Central memory CD8-positive, alpha-beta T cell (primary cell): ENCODE measurements around the gene ARFIP2.

ENCODE experiments used
- ATAC-seq: fragments of 150-1000 bp; cut with Tn5 transposase; replicated peaks from 2 replicates; pipeline ENCODE4 v1.10.0; 2022; ENCODE audit warnings: mild to moderate bottlenecking, moderate FRiP score, moderate number of reproducible peaks; ENCODE audit not compliant: poor library complexity, severe bottlenecking; ENCODE audit errors: extremely low read depth
- DNase-seq, 2 donors: peaks; one replicate each; pipeline ENCODE4 v3.0.0; 2021; ENCODE audit warnings: low spot score in 2 of 2
- H3K27ac Mint-ChIP-seq: one replicate; pipeline ENCODE4 v1.8.0; 2022; ENCODE audit warnings: low read depth, mild to moderate bottlenecking, moderate library complexity, mixed read lengths
- H3K27me3 Mint-ChIP-seq: one replicate; pipeline ENCODE4 v1.8.0; 2022; ENCODE audit warnings: mixed read lengths
- H3K36me3 Mint-ChIP-seq: one replicate; pipeline ENCODE4 v1.8.0; 2022; ENCODE audit warnings: mild to moderate bottlenecking, moderate library complexity, mixed read lengths; ENCODE audit not compliant: insufficient read depth
- H3K4me1 Mint-ChIP-seq: one replicate; pipeline ENCODE4 v1.8.0; 2022; ENCODE audit warnings: mixed read lengths
- H3K4me3 Mint-ChIP-seq: one replicate; pipeline ENCODE4 v1.8.0; 2022; ENCODE audit warnings: mild to moderate bottlenecking, moderate library complexity, mixed read lengths
- H3K9me3 Mint-ChIP-seq: one replicate; pipeline ENCODE4 v1.8.0; 2022; ENCODE audit warnings: mixed read lengths

The ARFIP2 gene

DNA sequence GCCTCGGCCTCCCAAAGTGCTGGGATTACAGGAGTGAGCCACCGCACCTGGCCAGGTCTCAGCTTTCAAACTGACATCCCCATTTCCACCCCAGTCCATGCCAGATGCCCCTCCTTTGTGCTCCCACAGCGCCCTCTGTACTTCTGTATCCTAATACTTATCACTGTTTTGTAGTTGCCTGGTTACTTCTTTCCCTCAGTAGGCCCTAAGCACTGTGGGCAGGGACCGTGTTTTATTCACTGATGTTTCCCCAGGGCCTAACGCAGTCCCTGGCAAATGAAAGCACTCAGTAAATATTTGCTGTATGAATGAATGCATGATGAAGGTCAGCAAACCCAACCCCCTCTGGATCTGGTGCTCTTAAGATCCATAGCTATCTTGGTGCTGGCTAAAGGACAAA is 5.2 kb downstream of the ARFIP2 start:
- H3K4me3 Mint-ChIP-seq, result no peak overlapping the region

DNA sequence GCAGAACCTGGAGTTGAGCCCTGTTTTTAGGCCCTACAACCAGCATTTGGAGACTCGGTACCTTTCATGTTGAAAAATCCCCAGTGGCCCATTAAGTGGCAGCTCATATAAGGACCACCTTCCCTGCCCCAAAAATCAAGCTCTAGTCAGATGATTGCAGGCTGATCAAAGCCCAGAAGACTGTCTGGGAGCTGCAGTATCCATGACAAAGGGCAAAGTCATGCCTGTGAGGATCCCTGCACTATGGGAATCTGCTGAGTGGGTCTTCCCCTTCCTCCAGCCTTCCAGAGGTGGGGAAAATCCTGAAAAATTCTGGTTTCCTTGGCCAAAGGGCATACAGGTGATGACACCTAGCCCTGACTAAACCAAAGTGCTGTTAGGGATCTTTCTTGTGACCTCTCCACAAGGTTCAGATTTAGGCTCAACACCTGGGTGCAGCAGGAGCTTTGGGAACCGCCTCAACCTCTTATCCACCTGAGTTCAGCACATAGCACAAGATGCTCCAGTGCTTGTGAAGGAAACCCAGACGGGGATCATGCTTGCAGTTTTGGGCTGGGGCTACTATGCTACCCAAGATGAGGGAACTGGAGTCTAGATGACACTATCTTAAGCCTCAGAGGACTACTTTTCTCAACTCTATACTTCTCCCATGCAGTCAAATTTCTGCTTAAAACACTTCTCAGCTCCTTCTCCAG is 6.2 kb downstream of the ARFIP2 start:
- no peaks in the 10 kb centered on the region for H3K9me3 Mint-ChIP-seq
- DNase-seq (no peak), ATAC-seq (no peak)
- peaks cover 23% of the 10 kb centered on the region for H3K36me3 Mint-ChIP-seq
- peak overlapping the region; percentile 85 for H3K4me3 Mint-ChIP-seq
- no peaks in the 10 kb centered on the region for H3K27me3 Mint-ChIP-seq
- peaks cover 30% of the 10 kb centered on the region for H3K4me1 Mint-ChIP-seq
- H3K27ac Mint-ChIP-seq, result peak overlapping the region; percentile 3

More for the DNA sequence above, 5.2 kb downstream of the ARFIP2 start:
- no peaks in the 10 kb centered on the region for H3K9me3 Mint-ChIP-seq
- ATAC-seq (no peak), DNase-seq (no peak)
- H3K4me1 Mint-ChIP-seq, result peaks cover 40% of the 10 kb centered on the region
- no peaks in the 10 kb centered on the region for H3K27me3 Mint-ChIP-seq
- H3K27ac Mint-ChIP-seq, result no peak overlapping the region
- H3K36me3 Mint-ChIP-seq, result peaks cover 25% of the 10 kb centered on the region

DNA sequence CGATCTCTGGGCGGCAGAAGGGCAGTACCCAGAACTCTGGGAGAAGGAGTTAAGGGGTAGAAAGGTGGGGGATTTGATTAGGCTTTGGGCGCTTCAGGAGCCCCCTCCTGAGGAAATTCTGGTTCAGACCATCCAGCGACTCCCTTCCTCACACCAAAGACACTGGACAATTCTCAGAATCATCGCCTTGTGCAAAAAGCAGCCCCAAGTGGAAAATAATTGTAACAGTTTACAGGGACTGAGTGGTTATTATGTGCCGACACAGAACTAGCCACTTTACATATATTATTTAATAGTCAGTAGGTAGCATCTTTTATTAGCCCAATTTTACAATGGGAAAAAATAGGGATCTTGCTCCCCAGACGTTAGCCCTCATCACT is 6.7 kb downstream of the ARFIP2 start:
- Mint-ChIP-seq H3K27ac (peak overlapping the region; percentile 77), H3K9me3 (no peaks in the 10 kb centered on the region), H3K4me3 (peak overlapping the region; percentile 85), H3K27me3 (no peaks in the 10 kb centered on the region), H3K36me3 (peaks cover 23% of the 10 kb centered on the region), H3K4me1 (peaks cover 25% of the 10 kb centered on the region)
- ATAC-seq (no peak), DNase-seq (no peak)

DNA sequence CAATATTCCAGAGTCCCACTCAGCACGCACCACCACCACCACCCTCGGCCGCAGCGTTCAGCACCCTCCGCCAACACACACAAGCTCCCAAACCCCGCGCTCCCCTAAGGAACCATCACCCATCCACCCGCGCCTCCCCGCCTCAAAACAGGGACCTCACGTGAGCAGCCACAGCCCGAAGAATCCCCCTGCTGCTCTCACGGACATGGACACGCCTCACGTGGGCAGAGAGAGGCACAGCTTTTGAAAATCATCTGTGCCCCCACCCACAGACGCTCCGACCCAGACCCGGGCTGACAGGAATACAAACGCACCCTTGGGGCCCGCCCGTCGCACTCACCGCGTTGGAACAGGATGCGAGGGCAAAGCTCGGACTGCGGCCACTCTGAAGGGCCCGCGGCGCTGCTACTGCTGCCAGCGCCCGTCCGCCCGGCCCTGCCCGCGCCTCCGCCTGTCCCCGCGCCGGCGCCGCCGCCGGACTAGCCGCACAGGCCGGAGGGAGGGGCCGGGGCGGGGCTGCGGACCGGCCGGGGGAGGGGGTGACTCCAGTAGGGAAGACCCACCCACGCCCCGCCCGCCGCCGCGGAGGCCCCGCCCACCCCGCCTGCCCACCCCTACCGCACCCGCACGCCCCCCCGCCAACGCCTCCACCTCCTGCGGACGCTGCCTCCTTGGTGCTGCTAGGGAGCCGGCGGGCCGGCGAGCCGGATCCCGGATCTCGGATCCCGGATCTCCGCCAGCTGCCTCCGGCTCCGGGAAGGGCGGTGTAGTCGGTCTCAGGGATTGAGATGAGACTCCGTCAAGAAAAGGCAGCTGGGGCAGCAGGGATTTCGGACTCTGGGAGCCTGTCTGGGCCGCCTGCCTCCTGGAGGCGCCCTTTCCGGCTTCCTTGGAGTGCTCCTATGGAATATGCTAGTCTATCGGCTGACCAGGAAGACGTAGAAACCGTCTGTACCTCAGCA is 7.4 kb downstream of the ARFIP2 start, which contains the start of gene TRIM3:
Gene TRIM3, minus strand, starts transcription at position 491 of the 962 bp plus-strand sequence. CDS start 8,246 bp downstream, outside the sequence.
- H3K9me3 Mint-ChIP-seq, result no peaks in the 10 kb centered on the region
- ATAC-seq, result peak; percentile 63
- H3K27ac Mint-ChIP-seq, result peak within 1 kb of the TSS; percentile 77
- peak; percentile 21 to 23 for DNase-seq
- H3K36me3 Mint-ChIP-seq, result peaks cover 21% of the 10 kb centered on the region
- peaks cover 19% of the 10 kb centered on the region for H3K4me1 Mint-ChIP-seq
- H3K4me3 Mint-ChIP-seq, result peak within 1 kb of the TSS; percentile 85
- H3K27me3 Mint-ChIP-seq, result no peaks in the 10 kb centered on the region

DNA sequence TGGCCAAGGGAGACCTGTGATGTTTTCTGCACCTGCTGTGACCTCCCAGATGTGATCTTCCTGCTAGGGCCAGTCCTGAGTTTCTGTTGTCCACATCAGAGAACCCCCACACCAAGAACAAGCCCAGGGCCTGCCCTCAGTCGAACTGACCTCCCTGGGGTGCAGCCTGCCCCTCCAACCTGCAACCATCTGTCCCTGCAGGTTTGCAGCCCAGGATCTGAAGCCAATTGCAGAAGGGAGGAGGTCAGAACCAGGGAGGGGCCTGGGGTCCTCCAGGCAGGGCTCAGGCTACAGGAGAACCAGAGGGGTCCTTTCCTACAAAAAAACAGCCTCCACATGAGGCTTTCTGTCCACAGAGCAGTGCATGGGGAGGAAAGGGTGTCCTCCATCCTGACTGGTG is 8.2 kb downstream of the ARFIP2 start:
- ATAC-seq (peak; percentile 6), DNase-seq (no peak)
- peaks cover 18% of the 10 kb centered on the region for H3K36me3 Mint-ChIP-seq
- H3K4me3 Mint-ChIP-seq, result peak overlapping the region; percentile 85
- H3K4me1 Mint-ChIP-seq, result peaks cover 16% of the 10 kb centered on the region
- H3K9me3 Mint-ChIP-seq, result no peaks in the 10 kb centered on the region
- no peaks in the 10 kb centered on the region for H3K27me3 Mint-ChIP-seq
- no peak overlapping the region for H3K27ac Mint-ChIP-seq

DNA sequence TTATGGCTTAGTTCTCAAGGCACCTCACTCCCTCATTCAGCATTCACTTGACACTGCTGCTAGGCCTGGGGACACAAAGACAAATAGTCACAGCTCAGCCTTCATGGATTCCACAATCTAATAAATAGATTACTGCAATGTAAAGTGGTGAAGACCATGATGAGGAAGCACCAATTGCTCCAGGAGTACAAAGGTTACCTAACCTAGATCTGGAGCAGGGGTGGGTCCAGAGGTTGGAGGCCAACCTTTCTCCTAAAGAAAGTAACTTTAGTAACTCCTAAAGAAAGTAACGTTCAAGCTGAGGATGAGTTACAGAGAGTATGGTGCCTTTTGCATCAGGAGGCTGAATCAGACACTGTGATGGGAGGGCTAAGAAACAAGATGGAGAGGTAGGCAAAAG is 11.5 kb downstream of the ARFIP2 start:
- H3K27me3 Mint-ChIP-seq, result no peaks in the 10 kb centered on the region
- peaks cover 20% of the 10 kb centered on the region for H3K4me1 Mint-ChIP-seq
- no peak overlapping the region for H3K27ac Mint-ChIP-seq
- no peaks in the 10 kb centered on the region for H3K9me3 Mint-ChIP-seq
- DNase-seq (no peak), ATAC-seq (no peak)
- no peak overlapping the region for H3K4me3 Mint-ChIP-seq
- peaks cover 11% of the 10 kb centered on the region for H3K36me3 Mint-ChIP-seq

DNA sequence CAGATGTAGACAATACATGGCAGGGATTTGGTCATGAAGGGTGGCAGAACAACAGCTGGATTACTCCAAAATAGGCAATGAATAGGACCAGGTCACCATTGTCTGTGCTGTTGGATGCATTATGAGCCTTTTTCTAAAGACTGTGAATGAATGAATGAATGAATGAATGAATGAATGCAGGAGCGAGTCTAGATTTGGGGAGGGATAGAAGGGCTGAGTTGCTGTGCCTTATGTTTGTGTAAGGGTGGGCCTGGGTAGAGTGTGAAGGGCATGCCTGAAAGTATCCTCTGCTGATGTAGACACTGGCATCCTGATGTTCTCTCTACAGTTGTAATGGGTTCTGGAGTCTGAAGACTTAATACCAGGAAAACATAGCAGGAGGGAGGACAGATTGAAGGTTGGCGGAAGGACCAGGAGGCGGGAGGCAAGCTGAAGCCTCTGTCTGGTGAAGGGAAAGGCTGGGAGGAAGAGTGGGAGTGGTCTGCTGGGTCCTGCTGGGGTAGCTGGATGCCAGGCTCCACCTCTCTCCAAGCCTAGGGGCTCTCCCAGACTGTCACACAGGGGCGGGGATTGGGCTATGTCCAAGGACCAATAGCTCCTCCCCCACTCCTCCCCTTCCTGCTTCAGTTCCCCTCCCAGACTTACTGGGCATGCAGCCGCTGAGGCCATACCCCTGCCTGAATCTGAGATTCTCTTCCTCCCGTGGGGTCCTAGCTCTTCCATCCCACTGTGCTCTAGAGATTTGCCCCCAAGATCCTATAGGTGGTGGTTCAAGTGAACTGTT is 12.2 kb downstream of the ARFIP2 start:
- Mint-ChIP-seq H3K27ac (no peak overlapping the region), H3K4me3 (no peak overlapping the region), H3K4me1 (peaks cover 20% of the 10 kb centered on the region), H3K9me3 (no peaks in the 10 kb centered on the region), H3K36me3 (peaks cover 6% of the 10 kb centered on the region), H3K27me3 (no peaks in the 10 kb centered on the region)
- DNase-seq, result no peak
- ATAC-seq, result no peak

DNA sequence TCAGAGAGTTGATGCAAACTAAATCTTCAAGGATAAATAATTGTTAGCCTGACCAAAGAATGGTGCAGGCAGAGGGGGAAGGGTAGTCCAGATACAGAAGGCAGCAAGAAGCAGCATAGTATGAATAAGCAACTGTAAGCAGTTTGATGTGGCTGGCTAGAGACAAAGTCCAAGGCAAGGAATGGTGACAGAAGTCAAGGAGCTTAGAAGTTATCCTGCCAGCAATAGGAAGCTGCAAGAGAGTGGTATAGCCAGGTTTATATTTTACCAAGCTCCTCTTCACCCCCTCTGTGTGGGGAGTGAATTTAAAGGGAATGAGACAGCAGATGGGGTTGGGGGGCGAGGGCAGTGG is 22.1 kb downstream of the ARFIP2 start:
- ATAC-seq, result no peak
- Mint-ChIP-seq H3K9me3 (no peaks in the 10 kb centered on the region), H3K27ac (no peak overlapping the region), H3K36me3 (peaks cover 14% of the 10 kb centered on the region), H3K4me3 (no peak overlapping the region), H3K27me3 (no peaks in the 10 kb centered on the region), H3K4me1 (no peaks in the 10 kb centered on the region)
- DNase-seq, result no peak

DNA sequence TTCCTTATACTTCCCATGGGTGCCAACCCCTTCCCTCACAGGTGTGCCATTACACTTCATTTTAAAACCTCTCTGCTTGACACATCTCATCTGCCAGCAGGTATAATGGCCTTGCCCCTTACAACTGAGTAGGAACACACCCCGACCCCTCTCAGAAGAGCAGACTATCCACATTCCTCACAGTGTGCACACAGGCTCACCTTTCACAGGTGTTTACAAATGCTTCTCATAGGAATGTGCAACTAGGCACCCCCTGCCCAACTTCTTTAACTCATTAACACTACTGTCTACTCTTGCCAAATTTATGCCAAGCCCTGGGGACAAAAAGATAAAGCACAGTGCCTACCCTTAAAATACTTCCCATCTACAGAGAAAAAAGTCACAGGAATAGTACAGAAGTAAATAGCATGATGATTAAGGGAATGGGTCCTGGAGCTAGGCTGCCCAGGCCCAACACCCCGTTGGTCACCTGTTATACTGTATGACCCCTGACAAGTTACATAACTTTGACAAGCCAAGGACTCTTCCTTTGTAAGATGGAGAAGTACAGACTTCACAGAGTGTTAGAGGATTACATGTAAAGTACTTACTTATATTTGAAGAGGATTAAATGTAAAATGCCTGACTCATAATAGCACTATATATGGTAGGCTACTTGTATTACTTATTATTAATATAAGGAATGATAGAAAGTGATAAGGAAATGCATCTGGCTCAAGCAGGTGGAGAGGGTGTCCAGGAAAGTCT is 22.6 kb downstream of the ARFIP2 start:
- peaks cover 14% of the 10 kb centered on the region for H3K36me3 Mint-ChIP-seq
- H3K27ac Mint-ChIP-seq, result no peak overlapping the region
- no peak for ATAC-seq
- no peak for DNase-seq
- no peak overlapping the region for H3K4me3 Mint-ChIP-seq
- no peaks in the 10 kb centered on the region for H3K27me3 Mint-ChIP-seq
- no peaks in the 10 kb centered on the region for H3K9me3 Mint-ChIP-seq
- no peaks in the 10 kb centered on the region for H3K4me1 Mint-ChIP-seq

DNA sequence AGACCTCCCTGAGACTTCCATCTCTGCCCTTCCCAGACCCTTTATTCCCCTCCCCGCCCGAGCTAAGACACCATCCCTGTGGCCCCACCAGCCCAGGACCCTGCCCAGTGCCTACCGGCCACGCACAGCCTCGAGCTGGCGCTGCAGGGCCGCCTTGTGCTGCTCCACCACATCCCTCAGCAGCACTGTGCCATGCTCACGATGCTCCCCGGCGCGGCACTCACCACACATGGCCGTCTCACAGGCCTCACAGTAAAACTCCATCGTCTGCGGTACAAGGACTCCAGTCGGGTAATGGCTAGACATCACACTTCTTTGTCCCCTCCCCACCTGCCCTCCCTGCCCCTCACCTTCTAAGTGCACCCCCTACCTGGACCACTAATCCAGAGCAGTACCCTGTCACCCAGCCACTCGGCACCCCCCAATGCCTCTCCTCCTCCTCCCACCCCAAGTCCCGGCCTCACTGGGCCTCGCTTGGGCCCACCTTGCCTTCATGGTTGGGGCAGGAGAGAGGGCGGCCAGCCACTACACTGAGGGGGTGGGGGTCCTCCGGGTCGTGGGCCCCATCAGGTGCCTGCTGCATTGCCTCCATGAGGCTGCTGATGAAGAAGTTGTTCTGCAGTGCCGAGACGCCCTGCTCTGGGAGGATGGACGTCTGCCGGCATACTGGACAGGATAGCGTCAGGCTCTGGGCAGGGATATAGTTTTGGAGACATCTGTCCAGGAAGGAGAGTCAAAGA is 23.4 kb downstream of the ARFIP2 start:
- no peak for ATAC-seq
- Mint-ChIP-seq H3K9me3 (no peaks in the 10 kb centered on the region), H3K36me3 (peaks cover 11% of the 10 kb centered on the region), H3K4me3 (no peak overlapping the region), H3K27me3 (no peaks in the 10 kb centered on the region), H3K27ac (no peak overlapping the region), H3K4me1 (no peaks in the 10 kb centered on the region)
- no peak for DNase-seq

DNA sequence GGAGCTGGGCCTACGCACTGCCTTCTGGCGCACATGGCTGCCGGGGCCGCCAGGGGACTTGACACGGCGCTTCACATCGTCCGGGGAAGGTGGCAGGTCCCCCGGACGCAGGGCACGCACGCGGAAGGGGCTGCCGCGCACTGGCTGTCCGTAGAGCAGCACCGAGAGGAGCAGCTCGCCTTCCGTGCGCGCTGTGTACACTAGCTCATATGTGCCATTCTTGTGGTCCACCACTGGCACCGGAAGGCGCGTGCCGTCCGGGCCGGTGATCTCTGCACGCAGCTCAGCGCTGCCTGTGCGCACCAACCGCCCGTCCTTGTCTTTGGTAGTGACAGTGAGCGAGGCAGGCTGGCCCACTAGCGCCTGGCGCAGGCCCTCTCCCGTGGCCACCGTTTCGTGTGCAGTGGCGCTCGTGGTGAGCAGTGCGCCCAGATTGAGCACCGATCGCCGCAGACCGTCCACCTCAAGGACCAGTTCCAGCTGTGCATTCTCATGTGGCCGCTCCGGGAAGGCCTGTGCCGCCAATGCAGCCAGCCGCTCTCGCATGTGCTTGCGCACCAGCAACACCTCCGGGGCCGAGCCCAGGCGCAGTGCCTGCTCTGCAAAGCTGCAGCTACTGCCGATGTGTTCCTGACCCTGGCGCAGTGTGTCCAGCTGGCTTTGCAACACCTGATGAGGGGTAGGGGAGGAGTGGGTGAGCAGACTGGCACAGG is 24.6 kb downstream of the ARFIP2 start:
- H3K9me3 Mint-ChIP-seq, result no peaks in the 10 kb centered on the region
- H3K36me3 Mint-ChIP-seq, result peaks cover 11% of the 10 kb centered on the region
- no peak overlapping the region for H3K27ac Mint-ChIP-seq
- ATAC-seq (no peak), DNase-seq (no peak)
- no peaks in the 10 kb centered on the region for H3K4me1 Mint-ChIP-seq
- H3K27me3 Mint-ChIP-seq, result no peaks in the 10 kb centered on the region
- no peak overlapping the region for H3K4me3 Mint-ChIP-seq
